Activated gamma-delta T cell treated with Interleukin-2 at 50 U/mL for 16 hours (primary cell): ENCODE data around the gene NCKAP1.

Experiments
- DNase-seq: peaks from one replicate; pipeline ENCODE4 v3.0.0-alpha.2; 2020

The NCKAP1 gene

DNA sequence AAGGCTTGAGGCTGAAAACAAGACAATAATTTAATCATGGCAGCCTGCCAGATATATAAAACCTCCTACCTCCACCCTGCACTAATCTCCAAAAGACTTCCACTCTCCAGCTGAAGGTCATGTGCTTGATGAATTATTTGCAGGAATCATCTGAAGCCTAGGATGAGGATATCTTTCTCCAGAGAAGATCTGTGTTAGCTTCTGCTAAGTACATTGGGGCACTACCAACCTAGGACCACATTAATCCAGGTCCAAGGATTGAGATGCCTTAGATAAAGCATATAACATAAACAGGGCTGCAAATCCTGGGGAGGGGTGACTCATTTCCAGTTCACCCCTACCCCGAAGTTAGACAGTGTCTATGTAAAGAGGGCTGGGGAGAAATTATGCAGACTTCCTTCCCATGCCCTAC is 91.3 kb downstream of the NCKAP1 start:
- no peak for DNase-seq

DNA sequence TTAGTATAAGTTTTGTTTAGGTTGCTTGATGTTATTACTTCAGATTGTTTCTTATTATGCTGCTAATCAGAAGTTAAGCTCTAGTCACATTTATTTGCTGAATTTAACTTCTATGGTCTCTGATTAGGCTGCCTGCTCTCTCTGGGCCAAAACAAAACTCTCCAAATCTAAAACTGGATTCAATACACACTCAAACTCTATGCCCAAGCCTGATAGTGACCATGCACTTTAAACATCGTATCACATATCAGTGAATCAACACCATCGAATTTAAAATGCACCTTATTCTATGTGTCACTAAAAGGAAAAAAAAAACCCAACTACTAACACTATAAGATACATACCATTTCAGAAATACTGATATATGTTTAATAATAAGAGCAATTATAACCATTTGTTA is 94.9 kb downstream of the NCKAP1 start:
- DNase-seq: no peak

DNA sequence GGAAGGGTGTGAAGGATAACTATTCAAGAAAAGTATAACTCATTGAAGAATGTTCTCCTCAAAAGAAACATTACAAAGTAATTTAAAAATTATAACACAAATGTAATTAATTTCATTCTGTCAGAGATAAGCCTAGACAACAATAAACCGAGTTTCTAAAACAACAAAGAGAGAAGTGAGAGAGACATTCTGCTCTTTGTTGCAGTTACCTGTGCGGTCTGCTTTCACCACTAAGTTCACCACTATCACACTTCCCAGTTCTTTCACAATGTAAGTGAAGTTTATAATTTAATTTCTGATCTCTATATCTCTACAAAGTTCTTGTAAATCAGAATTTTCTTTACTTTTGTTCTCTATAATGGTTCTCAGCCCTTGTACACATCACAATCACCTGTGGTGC is 95.5 kb downstream of the NCKAP1 start:
- DNase-seq: no peak

DNA sequence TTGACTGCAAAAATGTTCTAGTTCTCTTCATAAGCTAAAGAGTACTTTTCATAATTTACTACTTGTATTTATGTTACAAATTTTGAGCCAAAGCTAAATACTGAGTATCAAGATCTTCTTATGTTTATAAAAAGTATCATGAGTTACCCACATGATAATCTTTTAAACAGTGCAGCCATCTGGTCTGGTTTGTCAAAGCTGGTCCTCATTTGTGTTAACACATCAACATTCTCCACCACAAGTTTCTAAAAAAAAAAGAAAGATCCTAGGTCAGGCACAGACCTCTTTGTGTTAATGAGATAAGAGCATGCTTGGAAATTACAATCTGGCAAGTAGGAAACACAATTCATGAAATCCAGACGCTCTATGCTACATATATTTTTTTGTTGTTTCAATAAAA is 96.3 kb downstream of the NCKAP1 start:
- DNase-seq: no peak

DNA sequence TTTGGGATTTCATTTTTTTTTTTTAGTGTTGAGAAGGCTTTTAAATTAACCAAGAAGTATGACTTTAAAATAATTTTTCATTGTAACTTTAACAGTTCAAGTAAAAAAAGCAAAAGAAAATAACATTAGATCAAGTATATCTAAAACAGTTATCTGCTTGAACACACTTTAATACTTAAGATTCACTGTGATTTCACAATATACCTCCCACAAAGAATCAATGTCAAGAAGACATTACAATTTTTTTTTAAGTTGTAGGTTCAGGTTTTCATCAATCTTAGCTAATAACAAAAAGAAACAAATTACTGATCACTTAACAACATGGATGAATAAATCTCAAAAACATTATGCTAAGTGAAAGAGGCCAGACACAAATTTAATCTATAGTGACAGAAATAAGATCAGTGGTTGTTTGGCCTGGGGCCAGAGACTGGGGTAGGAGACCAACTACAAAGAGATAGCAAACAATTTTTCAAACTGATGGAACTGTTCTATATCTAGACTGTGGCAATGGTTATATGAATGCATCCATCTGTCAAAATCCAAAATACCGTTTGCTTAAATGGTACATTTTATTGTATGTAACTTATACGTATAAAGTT is 97.0 kb downstream of the NCKAP1 start:
- no peak for DNase-seq

DNA sequence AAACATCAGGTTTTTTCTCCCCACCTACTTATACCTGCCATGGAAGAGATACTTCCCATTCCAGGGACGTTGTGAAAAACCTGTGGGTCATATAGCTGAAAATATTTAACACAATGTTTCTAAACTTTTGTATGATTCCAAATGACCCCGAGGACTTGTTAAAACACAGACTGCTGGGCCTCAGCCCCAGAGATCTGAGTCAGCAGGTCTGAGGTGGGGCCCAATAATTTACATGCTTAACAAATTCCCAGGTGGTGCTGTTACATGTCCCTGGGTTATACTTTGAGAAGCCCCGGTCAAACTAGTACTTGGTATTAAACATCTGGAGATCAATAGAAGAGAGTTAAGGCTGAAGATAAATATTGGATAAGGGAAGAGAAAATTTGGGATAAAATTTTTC is 100.4 kb downstream of the NCKAP1 start:
- no peak for DNase-seq

DNA sequence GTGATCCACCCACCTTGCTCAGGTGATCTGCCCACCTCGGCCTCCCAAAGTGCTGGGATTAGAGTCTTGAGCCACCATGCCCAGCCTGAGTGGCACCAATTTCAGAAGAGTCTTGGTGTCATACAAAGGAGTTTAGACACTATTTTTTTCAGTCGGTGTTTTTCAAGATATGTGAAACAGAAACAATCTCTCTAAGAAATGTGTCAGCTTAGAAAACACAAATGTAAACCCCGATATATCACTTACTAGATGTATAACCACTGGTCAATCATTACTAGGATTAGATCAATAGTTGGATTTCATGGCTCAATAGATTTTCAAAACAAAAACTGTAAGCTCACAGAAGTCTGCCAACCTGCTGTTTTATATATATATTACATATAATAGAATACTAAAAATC is 104.6 kb downstream of the NCKAP1 start:
- no peak for DNase-seq

DNA sequence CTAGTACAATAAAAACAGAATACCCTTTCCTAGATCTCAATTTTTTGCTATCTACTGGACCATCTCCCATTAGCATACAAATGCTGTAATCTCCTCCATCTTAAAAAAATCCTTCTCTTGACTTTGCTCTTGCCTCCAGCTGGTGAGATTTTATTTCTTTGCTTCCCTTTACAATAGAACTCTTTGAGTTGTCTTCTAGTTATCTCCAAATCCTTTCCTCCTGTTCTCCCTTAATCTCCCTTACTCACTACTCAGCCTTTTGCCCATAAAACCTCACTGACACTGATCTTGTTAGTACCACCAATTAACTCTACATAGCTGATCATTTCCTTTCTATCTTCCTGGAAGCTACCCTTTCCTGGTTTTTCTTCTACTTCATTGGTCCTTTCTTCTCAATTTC is 108.3 kb downstream of the NCKAP1 start:
- DNase-seq: no peak

DNA sequence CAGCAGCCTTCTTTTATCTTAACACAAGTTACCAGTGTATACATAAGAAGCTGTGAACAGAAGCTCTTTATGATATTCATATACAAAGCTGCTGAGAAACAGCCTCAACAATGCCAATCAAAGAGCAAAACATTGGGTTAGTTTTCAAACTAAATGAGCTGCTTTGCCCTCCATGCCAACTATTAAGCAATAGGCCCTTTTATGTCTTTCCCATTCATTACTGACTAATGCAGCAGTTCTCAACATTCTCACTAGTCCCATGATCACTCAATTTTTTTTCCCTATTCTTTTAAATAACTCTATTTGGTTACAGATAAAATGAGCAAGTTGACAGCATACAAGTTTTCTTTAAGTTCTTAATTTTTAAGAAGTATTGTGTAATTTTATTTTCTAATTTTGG is 114.0 kb downstream of the NCKAP1 start:
- DNase-seq: no peak

DNA sequence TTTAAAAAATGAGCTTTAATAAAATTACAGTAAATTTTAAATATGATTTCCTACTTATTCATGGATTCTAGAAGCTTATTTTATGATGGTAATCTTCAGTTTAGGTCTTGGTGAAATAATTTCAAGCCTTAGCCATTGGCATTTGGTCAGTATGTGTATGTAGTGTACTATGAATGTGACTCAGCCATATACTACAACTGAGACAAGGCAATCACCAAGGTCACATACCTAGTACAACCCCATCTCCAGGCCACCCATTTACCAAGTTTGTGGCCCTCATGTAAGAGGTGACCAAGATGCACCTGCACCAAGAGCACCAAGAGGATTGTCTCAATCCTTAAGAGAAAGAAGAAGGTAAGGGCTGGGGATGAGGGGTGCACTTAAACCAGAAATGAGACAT is 117.0 kb downstream of the NCKAP1 start:
- DNase-seq: no peak

DNA sequence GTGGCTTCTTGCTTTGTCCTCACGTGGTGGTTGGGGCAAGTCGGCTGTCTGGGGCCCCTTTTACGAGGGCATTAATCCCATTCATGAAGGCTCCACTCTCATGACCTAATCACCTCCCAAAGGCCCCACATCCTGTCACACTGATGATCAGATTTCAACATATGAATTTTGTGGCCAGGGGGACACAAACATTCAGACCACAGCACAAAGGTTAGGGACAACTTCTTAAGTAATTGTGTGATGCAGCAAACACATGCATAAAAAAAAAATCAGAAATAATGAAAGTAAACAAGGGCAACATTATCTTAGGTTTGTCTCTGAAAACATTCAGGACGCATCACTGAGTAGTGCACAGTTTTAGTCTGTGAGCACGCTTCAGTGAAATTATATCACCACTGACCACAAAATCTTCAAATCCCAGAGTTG is 117.6 kb downstream of the NCKAP1 start:
- DNase-seq: no peak

DNA sequence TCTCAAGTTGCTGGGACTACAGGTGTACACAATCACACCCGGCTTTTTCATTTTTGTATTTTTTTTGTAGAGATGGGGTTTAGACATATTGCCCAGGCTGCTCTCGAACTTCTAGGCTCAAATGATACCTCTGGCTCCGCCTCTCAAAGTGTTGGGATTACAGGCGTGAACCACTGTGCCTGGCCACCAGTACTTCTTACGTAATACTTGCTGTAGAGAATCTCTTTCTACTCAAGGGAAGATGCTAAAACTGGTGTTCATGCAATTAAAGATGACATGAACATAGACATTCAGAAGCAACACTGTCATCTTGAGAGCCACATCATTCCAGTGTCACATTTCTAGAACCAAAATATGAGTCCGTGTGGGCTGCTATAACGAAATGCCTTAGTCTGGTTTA is 118.2 kb downstream of the NCKAP1 start:
- no peak for DNase-seq

DNA sequence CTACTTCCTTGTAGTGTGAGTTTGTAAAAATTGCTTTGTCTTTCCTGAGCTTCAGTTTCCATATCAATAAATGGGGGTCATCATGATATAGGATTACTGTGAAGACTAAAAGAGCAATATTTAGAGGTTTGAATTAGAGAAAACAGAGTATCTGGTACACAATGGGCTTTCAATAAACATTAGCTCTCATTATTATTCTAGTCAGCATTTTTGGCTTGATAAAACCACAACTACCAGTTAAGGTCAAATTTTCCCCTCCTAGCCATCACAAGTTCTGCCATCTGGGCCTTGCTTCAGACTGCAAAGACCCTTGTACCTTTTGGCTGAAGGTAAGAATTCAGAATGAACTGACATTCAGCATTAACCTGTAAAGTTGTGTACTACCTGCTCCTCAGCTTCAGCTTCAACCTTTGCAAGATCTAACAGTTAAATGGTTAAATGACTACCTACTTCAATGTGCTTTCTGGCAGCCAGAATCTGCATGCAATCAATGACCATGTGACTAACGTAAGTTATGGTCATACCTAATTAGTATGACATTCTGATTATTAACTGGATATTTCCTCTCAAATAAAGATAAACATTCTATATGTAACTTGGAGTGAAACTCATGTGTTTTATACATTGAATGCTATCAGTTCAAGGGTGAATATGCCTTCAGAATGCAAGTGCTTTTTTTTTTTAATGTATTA is 119.2 kb downstream of the NCKAP1 start:
- DNase-seq: no peak

DNA sequence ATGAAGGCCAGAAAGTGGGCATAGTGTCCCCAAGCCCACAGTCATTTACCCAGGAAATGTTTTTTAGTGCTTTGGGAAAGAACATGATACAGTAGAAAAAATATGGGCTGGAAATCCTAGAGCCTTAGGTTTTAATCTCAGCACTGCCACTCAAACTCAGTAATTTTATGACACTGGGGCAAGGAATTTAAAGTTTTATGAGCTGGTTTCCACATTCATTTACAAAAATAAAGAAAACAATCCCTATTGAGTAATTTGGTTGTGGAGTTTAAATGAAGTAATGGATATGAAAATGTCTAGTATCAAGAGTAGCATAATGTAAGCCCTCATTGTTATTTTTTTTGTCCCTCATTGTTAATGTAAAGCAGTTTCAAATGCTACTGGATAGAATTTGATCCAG is 120.3 kb downstream of the NCKAP1 start:
- no peak for DNase-seq

DNA sequence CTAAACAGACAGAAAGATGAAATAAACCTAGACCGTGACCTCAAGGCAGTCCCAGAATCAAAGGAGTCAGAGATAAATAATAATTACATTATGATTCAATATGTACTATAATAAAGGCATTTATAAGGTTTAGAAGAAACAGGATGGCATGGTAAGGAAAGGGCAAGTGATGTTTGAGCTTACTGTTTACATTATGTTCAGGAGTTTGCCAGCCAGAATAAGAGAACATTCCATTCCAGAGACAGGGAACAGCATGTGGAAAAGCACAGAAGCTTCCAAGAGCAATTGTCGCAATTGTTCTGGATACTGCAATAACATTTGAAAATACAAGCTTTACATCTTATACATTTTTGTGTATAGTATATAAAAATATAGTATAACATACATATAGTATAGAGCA is 121.8 kb downstream of the NCKAP1 start:
- DNase-seq: no peak

DNA sequence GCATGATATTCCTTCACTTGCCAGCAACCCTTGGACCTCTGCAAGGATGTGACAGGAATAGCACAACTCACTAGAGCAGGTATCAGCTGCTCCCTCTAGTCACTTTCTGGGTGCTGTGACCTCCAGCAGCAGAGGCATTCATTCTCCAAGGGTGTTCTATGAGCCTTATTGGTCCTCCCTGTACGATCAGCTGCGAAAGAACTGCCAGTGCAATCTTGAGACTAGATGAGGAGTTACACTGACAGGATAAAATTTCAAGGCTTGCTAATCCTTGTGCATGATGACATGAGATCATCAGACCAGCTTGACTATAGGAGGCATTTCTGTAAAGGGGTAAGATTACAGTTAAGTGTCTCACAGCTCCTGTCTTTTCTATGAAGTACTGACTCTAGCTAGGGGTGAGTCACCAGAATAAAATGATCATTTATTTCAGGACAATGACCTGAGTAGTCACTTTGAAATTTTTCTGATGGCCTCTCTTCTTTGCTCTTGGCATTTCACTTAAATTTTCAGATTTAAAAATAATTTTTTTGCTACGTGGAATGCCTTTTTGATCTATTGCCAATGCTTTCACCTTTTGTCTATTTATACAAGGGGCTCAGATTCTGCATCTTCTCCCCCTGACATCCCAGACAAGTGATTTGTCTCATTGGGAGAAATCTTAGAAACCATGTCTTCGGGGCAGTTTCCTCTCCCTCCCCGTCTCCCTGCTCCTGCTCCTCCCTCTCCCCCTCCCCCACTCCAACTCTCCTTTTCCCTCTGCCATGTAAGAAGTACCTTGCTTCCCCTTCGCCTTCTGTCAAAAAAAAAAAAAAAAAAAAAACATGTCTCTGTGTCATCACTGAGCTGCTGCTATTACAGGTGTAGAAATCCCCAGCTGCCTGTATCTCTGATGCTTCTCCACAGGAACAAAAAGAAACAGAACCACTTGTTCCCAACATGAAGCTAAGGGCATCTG is 122.6 kb downstream of the NCKAP1 start:
- DNase-seq: no peak

DNA sequence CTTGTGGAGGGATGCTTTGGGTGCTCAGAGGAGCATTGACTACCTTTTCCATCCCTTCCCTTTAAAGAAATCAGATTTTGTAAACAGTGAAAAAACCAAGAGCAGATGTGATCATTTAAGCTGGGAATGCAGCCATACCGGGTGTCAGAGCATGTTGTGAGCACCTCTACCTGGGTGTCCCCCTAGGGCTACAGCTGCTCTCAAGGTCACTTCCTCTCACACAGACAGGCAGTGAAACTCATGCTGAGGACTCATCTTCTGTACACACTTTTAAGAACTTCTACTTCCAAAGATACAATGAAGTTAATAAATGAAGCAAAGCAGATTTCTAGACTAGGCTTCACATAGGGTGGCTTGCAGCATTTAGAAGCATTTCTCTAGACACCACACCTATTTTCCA is 123.4 kb downstream of the NCKAP1 start:
- no peak for DNase-seq

DNA sequence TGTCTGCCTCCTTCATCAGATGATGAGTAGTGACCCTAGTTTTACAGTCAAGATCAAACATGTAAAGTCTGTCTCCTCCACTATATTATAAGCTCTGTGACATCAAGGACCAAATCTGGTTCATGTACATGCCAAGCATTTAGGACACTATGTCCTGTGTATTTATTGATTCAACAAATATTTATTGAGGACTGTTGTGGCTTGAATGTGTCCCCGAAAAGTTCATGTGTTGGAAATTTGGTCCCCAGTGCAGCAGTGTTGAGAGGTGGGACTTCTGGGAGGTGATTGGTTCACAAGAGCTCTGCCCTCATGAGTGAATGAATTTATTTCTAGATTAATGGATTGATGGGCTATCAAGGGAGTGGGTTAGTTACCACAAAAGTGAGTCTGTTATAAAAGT is 125.2 kb downstream of the NCKAP1 start:
- no peak for DNase-seq

DNA sequence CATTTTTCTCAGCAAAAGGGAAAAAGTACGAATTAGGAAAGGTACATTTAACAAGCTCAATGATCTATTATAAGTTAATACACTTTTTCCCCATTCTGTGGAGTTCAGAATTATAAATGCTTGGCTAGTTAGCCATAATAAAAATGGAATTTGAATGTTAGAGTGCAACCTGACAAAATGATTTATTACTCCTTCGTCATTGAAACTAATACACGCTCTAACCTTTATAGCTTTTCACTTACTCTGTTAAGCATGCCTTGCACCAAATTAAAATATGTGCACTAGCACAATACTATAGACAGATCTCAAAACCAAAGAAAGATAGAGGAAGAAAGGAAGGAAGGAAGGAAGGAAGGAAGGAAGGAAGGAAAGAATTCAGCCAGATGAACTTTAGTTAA is 125.7 kb downstream of the NCKAP1 start:
- DNase-seq: no peak

DNA sequence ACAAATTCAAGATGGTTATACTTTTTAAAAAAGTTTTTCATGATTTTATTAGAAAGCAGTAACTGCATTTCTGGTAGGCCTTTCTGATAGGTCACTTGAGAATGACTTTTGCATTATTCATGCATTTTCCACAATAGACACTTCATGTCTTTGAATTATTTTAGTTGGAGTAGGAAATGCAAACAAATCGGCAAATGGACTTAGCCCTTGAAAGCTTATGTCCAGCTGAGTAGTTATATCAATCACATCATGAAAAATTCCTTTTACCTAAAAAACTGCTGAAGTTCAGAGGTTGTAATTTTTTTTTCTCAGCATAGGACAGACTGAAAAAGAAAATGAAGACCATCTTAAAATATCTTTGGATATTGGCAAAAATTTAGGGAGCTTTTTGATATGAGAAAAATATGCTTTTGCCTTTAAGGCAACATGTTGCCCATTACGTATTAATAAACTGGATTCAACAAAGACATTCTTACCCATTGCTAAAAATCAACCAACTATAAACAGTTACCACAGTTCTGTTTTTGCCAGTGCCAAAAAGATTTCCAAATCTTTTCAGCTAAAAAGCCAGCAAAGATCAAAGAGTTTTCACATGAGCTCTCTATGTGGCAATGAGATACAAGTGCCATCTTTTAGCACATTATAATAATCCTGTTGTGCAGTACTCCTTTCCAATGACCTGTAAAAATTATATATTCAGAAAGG is 126.3 kb downstream of the NCKAP1 start:
- DNase-seq: no peak

DNA sequence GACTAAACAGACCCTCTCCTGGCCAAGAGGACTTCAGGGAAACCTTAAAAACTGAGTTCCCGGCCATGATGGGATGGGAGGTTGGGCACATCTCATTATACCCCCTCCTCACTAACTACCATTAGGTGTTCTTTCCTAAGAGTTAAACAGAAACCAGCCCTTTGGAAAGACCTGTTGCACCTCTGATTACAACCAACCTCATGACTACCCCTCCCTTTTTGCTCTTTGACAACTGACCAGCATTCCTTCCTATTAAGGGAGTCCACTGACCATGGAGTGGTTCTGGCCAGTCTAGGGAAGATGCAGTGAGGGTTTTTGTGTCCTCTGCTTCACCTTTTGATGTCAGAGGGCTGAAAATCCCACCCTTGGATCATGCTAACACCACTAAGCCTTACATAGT is 127.3 kb downstream of the NCKAP1 start:
- no peak for DNase-seq

DNA sequence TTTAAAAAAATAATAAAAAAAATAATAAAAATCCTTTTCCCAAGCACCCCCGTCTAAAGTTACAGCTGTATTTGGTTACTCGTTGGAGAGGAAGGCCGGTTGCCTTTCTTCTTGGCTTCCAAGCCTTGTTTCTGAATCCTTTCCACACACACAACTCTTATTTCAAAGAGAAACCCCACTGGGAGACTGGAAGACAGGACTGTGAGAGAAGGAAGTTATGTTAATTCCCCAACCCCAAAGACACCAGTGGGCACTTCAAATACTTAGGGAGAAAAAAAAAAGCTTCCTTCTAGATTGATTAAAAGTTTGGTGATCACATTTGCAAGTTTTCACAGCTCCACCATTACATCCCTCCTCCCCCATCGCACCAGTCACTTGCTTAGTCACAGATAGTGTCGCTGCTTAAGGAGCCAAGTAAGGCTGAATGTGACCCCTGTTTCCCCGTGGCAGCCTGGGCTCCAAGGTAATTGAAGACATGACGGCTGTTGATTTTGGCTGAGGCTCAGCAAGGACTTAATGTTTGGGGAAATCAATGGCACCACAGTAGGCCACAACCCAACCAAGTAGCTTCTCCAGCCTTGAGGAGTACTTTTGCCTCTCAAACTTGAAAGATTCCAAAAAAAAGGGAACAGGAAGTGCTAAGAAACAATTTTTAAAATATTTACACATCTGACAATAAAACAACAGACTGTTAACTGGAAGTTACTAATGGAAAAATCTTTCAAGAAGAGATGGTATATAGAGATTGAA is 131.0 kb downstream of the NCKAP1 start:
- DNase-seq: no peak

DNA sequence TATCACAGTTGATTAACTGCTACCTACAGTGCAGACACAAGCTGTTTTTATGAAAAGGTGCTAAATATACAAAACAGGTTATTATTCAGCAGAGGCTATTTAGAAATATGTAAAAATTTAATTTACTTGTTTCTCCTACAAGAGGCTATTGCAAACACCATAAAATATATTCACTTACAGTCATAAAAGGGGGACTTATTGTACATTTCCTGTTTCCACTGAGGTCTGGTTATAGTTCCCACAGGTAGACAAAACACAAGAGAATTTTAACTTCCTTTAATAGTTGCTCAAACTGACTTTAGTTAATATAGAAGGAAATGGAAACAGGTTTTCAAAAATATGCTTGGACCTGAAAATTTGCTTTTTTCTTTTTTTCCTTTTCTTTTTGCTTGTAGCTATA is 131.8 kb downstream of the NCKAP1 start:
- no peak for DNase-seq
